Hematopoietic multipotent progenitor cell treated with erythropoietin and hydrocortisone succinate and interleukin-3 and kit ligand, for 15 days (in vitro differentiated cells): Measurements from ENCODE around the gene COA5.

ENCODE experiments used
- DNase-seq: peaks from one replicate; pipeline ENCODE4 v3.0.0-alpha.2; 2015; ENCODE audit warnings: low spot score

The COA5 gene

GRCh38 chr2:98551316-98551715 lies 57.0 kb downstream of the COA5 start:
- DNase-seq: no peak

- no peak for DNase-seq
Observed at GRCh38 chr2:98550165-98550564, 58.1 kb downstream of the COA5 start.
